ENCODE data around the gene TESK1. TPM values are rescaled to one million over a fixed set of nuclear protein-coding genes. Genes with fewer than 3 reads are reported as not detected.

The TESK1 gene, protein sequence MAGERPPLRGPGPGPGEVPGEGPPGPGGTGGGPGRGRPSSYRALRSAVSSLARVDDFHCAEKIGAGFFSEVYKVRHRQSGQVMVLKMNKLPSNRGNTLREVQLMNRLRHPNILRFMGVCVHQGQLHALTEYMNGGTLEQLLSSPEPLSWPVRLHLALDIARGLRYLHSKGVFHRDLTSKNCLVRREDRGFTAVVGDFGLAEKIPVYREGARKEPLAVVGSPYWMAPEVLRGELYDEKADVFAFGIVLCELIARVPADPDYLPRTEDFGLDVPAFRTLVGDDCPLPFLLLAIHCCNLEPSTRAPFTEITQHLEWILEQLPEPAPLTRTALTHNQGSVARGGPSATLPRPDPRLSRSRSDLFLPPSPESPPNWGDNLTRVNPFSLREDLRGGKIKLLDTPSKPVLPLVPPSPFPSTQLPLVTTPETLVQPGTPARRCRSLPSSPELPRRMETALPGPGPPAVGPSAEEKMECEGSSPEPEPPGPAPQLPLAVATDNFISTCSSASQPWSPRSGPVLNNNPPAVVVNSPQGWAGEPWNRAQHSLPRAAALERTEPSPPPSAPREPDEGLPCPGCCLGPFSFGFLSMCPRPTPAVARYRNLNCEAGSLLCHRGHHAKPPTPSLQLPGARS
- total RNA-seq (2021) (18.9 to 20.4 TPM (median 19.3 TPM) in 3 replicates), Bru-seq, nascent RNA (percentile 64 among the genes with signal in this experiment)
- long read RNA-seq, experiment 1, transcript TESK1-201 (10 exons, 2,421 nt): major isoform, 23 of 32 reads
- long read RNA-seq, experiment 1, partial matches to known transcripts: 3 of 32 reads
- long read RNA-seq, experiment 1, other reads (novel, unspliced or antisense): 2 of 32 reads
- long read RNA-seq, experiment 2, transcript TESK1-201 (10 exons, 2,421 nt): major isoform, 6 of 27 reads
- long read RNA-seq, experiment 2, partial matches to known transcripts: 8 of 27 reads
- long read RNA-seq, experiment 2, other reads (novel, unspliced or antisense): 12 of 27 reads
- long read RNA-seq, experiment 3: 0 reads

DNA sequence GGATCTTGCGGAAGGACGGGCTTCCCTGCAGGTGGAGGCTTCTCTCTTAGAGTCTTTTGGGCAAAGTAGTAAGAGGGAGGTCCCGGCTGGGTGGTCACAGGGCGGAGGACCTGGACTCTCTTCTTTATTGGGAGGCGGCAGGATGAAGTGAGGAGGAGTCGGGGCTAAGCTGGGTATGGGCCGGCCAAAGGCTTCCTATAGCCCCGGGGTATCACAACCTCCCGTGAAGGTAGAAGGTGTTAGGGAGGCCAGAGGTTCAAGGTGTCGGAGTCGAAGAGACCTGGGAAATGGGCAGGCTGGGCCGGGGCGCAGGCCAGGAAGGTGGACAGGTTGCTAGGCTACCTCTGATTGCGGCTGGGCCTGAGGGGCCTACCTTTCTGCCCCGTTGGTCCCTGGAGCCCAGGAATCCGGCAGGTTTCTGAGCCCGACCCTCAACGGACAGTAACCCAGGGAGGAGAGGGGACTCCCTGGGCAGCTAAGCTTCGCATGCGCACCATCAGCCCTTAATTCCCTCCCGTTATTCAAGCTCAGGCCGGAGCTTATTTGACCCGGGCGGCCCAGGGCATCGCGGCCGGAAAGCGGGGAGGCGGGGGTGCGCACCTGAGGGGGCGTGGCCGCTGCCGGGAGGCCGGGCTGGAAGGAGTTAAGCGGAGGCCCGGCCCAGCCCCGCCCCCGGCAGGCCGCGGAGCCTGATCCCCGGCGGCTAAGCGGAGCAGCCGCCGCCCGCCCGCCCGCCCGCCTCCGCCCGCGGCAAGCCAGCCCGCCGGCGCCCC, at the start of gene TESK1:
Gene TESK1, plus strand, starts transcription at position 685 of the 773 bp plus-strand sequence. CDS start 358 bp downstream, outside the sequence.
- Mint-ChIP-seq H3K36me3 (no peaks in the 10 kb centered on the region), H3K4me3 (peak within 1 kb of the TSS; percentile 99), H3K4me1 (peaks cover 19% of the 10 kb centered on the region), H3K27me3 (ENCODE audit: low read depth) (peaks cover 5% of the 10 kb centered on the region), H3K9me3 (no peaks in the 10 kb centered on the region), H3K27ac (peak within 1 kb of the TSS; percentile 100)
- no peak for TF ChIP-seq CDX4 (CRISPR knock-in tag; IDR thresholded peaks at IDR 0.05; ENCODE audit: borderline replicate concordance)
- TF ChIP-seq USF1 (CRISPR knock-in tag; IDR thresholded peaks at IDR 0.05): 0 out of 2 replicates have a peak, but pooled peaks have one; percentile 28
- TF ChIP-seq SP1 (CRISPR knock-in tag; conservative IDR thresholded peaks at IDR 0.05): peak; percentile 64; the same call in 1 of the 2 replicates
- ATAC-seq: peak; percentile 34
- CTCF ChIA-PET: interaction anchor here (0.6 to 3.3 kb wide), 15 partner anchors 9 to 277 kb away, joined by 3 to 36 read pairs (median 5); partner anchors contain the start of genes ARHGEF39, CCDC107, CD72 and RMRP
- peak; percentile 90 for DNase-seq (ENCODE audit: low spot score)
- POLR2A ChIA-PET: interaction anchor here (0.6 to 1.5 kb wide), 5 partner anchors 12 to 209 kb away, joined by 3 to 4 read pairs (median 3); no protein-coding TSS in a partner anchor

GRCh38 chr9:35555881-35556280, 49.2 kb upstream of the TESK1 start:
- H3K27me3 Mint-ChIP-seq (ENCODE audit: low read depth): no peaks in the 10 kb centered on the region; the same call in 1 of the 2 replicates
- H3K27ac Mint-ChIP-seq: no peak overlapping the region
- H3K9me3 Mint-ChIP-seq: no peaks in the 10 kb centered on the region
- ChIA-PET POLR2A (no interaction called here), CTCF (interaction anchor here (1.7 kb wide), 1 partner anchor 55 kb away, joined by 4 read pairs; no protein-coding TSS in a partner anchor)
- ATAC-seq (no peak), DNase-seq (ENCODE audit: low spot score) (no peak)
- no peak overlapping the region for H3K4me3 Mint-ChIP-seq
- H3K4me1 Mint-ChIP-seq: no peaks in the 10 kb centered on the region
- H3K36me3 Mint-ChIP-seq: no peaks in the 10 kb centered on the region
- TF ChIP-seq, protein P1, sequence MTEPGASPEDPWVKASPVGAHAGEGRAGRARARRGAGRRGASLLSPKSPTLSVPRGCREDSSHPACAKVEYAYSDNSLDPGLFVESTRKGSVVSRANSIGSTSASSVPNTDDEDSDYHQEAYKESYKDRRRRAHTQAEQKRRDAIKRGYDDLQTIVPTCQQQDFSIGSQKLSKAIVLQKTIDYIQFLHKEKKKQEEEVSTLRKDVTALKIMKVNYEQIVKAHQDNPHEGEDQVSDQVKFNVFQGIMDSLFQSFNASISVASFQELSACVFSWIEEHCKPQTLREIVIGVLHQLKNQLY (CRISPR knock-in tag; IDR thresholded peaks at IDR 0.05): no peak
- TF ChIP-seq, protein P2, sequence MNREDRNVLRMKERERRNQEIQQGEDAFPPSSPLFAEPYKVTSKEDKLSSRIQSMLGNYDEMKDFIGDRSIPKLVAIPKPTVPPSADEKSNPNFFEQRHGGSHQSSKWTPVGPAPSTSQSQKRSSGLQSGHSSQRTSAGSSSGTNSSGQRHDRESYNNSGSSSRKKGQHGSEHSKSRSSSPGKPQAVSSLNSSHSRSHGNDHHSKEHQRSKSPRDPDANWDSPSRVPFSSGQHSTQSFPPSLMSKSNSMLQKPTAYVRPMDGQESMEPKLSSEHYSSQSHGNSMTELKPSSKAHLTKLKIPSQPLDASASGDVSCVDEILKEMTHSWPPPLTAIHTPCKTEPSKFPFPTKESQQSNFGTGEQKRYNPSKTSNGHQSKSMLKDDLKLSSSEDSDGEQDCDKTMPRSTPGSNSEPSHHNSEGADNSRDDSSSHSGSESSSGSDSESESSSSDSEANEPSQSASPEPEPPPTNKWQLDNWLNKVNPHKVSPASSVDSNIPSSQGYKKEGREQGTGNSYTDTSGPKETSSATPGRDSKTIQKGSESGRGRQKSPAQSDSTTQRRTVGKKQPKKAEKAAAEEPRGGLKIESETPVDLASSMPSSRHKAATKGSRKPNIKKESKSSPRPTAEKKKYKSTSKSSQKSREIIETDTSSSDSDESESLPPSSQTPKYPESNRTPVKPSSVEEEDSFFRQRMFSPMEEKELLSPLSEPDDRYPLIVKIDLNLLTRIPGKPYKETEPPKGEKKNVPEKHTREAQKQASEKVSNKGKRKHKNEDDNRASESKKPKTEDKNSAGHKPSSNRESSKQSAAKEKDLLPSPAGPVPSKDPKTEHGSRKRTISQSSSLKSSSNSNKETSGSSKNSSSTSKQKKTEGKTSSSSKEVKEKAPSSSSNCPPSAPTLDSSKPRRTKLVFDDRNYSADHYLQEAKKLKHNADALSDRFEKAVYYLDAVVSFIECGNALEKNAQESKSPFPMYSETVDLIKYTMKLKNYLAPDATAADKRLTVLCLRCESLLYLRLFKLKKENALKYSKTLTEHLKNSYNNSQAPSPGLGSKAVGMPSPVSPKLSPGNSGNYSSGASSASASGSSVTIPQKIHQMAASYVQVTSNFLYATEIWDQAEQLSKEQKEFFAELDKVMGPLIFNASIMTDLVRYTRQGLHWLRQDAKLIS (CRISPR knock-in tag; IDR thresholded peaks at IDR 0.05; ENCODE audit: borderline replicate concordance): no peak
- TF ChIP-seq ZBTB43 (CRISPR knock-in tag; IDR thresholded peaks at IDR 0.05): no peak
- no peak for TF ChIP-seq ZNF423 (CRISPR knock-in tag; IDR thresholded peaks at IDR 0.05)
- no peak for TF ChIP-seq CREM (CRISPR knock-in tag; IDR thresholded peaks at IDR 0.05)
- TF ChIP-seq NFYB (CRISPR knock-in tag; conservative IDR thresholded peaks at IDR 0.05; ENCODE audit: low read depth): no peak
- TF ChIP-seq E2F1 (CRISPR knock-in tag; IDR thresholded peaks at IDR 0.05): no peak
- TF ChIP-seq NR3C1 (CRISPR knock-in tag; conservative IDR thresholded peaks at IDR 0.05; ENCODE audit: low read depth): no peak
- no peak for TF ChIP-seq SMAD3 (CRISPR knock-in tag; IDR thresholded peaks at IDR 0.05; ENCODE audit: borderline replicate concordance)
- TF ChIP-seq MXD4 (CRISPR knock-in tag; IDR thresholded peaks at IDR 0.05; ENCODE audit: borderline replicate concordance): no peak
- TF ChIP-seq MYBL2 (CRISPR knock-in tag; IDR thresholded peaks at IDR 0.05): no peak
- TF ChIP-seq, protein P3, sequence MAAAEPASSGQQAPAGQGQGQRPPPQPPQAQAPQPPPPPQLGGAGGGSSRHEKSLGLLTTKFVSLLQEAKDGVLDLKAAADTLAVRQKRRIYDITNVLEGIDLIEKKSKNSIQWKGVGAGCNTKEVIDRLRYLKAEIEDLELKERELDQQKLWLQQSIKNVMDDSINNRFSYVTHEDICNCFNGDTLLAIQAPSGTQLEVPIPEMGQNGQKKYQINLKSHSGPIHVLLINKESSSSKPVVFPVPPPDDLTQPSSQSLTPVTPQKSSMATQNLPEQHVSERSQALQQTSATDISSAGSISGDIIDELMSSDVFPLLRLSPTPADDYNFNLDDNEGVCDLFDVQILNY (CRISPR knock-in tag; IDR thresholded peaks at IDR 0.05): no peak
- TF ChIP-seq FOXJ3 (CRISPR knock-in tag; IDR thresholded peaks at IDR 0.05; ENCODE audit: borderline replicate concordance): no peak
